Activated T-cell treated with anti-CD3 and anti-CD28 coated beads, Interleukin-2, amount 50 U/mL, for 72 hours (primary cell): Measurements from ENCODE around the gene NDFIP2. TPM values are rescaled to one million over a fixed set of nuclear protein-coding genes. Genes with fewer than 3 reads are reported as not detected.

Source experiments
- ATAC-seq, 2 donors: fragments of 150-1000 bp; cut with Tn5 transposase; replicated peaks in 1 of 2; 2 replicates each; pipeline ENCODE4 v1.10.0; 2021; ENCODE audit warnings: moderate library complexity in 2 of 2, mild to moderate bottlenecking in 1 of 2
- DNase-seq, 2 donors: peaks; one replicate each; pipeline ENCODE4 v3.0.0; 2021 to 2022; ENCODE audit warnings: mixed read lengths in 1 of 2
- H3K27ac Mint-ChIP-seq: one replicate; pipeline ENCODE4 v1.8.0; 2022; ENCODE audit warnings: mild to moderate bottlenecking, moderate library complexity, mixed read lengths
- H3K27me3 Mint-ChIP-seq: one replicate; pipeline ENCODE4 v1.8.0; 2022; ENCODE audit warnings: low read depth, mixed read lengths
- H3K36me3 Mint-ChIP-seq, 2 donors: one replicate each; pipeline ENCODE4 v1.8.0; 2022; ENCODE audit warnings: mixed read lengths in 2 of 2, mild to moderate bottlenecking in 1 of 2; ENCODE audit not compliant: insufficient read depth in 2 of 2
- H3K4me1 Mint-ChIP-seq: one replicate; pipeline ENCODE4 v1.8.0; 2022; ENCODE audit warnings: low read depth, mixed read lengths
- H3K4me3 Mint-ChIP-seq, 2 donors: one replicate each; pipeline ENCODE4 v1.8.0; 2022; ENCODE audit warnings: mild to moderate bottlenecking in 2 of 2, mixed read lengths in 2 of 2, moderate library complexity in 2 of 2
- H3K9me3 Mint-ChIP-seq, 2 donors: one replicate each; pipeline ENCODE4 v1.8.0; 2022; ENCODE audit warnings: mixed read lengths in 2 of 2
- total RNA-seq, 2 donors: library from RNA; stranded (reverse); gene quantifications; one replicate each; pipeline ENCODE4 v1.2.3, GENCODE V29; 2022

NDFIP2 gene
- total RNA-seq, 2 donors from 2014 or later, result 114 to 124 TPM

DNA sequence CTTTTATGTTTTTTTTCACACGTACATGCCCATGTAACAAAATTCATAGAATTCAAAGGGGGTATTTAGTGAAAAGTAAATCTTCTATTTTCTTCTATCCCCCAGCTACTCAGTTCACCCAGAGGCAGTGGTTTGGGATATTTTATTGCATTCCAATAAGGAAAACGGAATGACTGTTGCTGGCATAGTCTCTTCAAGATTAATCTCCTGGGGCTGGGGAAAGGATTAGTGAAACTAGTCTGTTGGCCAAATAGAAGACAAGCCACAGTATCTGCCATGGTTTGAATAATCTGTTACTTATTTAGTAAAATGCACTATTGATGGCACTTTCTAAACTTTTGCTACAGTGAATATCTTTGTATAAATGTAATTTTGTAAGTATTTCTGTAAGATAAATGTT, 122.0 kb downstream of the NDFIP2 start:
- H3K4me1 Mint-ChIP-seq, result no peaks in the 10 kb centered on the region
- no peak overlapping the region for H3K27ac Mint-ChIP-seq
- H3K36me3 Mint-ChIP-seq, result no peaks in the 10 kb centered on the region
- peaks cover 5% of the 10 kb centered on the region for H3K27me3 Mint-ChIP-seq
- peaks cover 2 to 4% of the 10 kb centered on the region in 2 donors for H3K9me3 Mint-ChIP-seq
- no peak overlapping the region for H3K4me3 Mint-ChIP-seq
- ATAC-seq (no peak), DNase-seq (no peak)

DNA sequence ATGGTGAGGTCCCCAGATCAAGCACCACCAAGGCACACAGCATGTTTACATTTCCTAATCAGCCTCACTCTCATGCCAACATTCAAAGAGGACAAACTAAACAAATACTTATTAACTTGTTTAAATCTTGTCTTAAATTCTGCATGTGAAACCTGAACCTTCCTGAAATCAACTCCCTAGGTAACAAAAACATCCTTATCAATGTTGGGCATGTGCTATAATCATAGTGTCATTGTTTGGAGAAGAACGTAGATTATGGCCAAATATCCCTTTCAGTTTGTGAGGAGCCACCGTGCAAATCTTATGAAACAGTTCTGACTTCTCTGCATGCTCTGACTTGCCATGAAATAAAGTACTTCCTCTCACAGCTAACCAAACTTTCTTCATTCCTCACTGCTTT, 123.8 kb downstream of the NDFIP2 start:
- Mint-ChIP-seq H3K4me1 (no peaks in the 10 kb centered on the region), H3K9me3 (peaks cover 2 to 6% of the 10 kb centered on the region in 2 donors), H3K4me3 (no peak overlapping the region), H3K36me3 (no peaks in the 10 kb centered on the region), H3K27ac (peak overlapping the region; percentile 55), H3K27me3 (peaks cover 5% of the 10 kb centered on the region)
- ATAC-seq (no peak), DNase-seq (no peak)

Other genes with a start within 250 kb of the NDFIP2 start
- gene RBM26, start 74.9 kb upstream of the NDFIP2 start, total RNA-seq, result 10 to 100 TPM; 62.5 to 69.2 TPM